Measurements from ENCODE around the gene JAZF1.

The JAZF1 gene

DNA sequence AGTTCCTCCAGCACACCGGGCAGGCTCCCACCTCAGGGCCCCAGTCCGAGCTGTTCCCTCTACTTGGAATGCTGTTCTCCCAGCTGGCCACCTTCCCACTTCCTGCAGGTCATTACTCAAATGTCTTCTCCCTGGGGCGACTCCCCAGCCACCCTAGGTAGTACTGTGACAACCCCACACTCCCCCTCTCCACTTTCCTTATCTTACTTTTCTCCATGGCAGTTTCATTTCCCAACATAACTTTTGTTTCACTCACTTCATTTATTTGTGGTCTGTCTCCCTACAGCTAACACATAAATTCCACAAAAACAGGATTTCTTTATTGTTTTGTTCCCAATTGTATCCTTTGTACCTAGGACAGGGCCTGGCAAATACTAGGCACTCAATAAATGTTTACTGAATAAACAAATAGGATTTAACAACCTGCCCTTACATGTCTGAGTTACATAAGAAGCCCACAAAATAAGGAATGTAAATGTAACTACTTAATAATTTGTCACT is 76.5 kb downstream of the JAZF1 start:
- FAIRE-seq = peak; percentile 98

DNA sequence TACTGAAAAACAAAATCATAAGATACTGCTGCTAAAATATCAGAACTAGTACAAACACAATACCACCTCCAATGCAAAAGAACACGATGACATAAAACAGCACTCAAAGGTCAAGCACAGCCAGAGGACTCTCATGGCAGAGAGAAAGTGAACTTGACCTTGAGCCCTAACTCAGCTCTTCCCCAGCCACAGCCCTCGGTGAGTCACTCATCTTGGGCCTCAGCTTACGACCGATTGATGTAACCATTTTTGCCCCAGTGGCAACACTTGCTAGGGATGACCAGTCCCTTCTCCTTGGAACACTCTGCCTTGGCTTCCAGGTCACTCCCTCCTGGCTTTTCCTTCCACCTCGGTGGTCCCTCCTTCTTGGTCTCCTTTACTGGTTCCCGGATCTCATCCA is 77.8 kb downstream of the JAZF1 start:
- no peak for FAIRE-seq

DNA sequence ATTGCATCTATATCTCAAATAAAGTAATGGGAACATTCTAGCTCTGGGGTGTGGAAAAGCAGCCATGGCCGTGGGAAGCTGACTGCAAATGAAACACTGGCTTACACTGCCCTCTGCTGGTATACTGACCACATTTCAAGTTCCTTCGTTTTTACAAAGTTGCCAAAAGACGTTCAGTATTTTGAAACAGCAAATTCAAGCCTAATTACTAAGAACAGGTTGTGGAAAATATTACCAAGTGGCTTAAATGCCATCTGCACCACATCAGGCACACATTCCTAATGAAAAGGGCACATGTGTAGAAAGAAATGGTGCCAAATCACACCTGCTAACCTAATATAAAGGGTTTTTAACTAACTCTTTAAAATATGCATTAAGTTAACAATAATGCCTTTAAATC is 83.9 kb downstream of the JAZF1 start:
- peak; percentile 88 for FAIRE-seq

- no peak for FAIRE-seq
Measured at GRCh38 chr7:28095231-28095630, 85.4 kb downstream of the JAZF1 start.

DNA sequence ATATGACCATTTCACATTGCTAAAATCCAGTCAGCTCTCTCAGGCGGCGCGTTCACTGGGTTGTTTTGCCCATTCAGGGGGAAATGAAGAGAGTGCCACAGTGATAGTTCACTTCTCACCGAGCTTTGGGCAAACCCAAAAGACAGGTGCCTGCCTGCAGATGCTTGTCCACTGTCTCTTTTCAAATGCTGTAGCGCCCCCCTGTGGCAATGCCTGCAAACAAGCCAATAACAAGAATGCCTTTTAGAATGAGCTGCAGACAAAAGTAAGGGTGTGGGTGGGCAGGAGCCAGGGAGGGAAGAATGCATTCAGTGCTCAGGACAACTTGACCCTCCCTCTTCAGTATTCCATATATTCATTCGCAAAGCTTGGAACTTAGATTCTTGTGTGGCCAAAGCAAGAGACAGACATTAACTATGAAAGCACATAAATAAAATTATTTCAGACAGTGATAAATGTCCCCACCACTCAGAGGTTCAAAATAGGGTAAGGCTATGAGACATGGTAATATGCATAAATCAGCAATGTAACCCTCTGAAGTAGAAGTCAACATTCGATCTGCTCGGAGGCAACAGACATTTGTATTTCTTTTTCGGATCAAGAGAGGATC is 86.9 kb downstream of the JAZF1 start:
- no peak for FAIRE-seq

DNA sequence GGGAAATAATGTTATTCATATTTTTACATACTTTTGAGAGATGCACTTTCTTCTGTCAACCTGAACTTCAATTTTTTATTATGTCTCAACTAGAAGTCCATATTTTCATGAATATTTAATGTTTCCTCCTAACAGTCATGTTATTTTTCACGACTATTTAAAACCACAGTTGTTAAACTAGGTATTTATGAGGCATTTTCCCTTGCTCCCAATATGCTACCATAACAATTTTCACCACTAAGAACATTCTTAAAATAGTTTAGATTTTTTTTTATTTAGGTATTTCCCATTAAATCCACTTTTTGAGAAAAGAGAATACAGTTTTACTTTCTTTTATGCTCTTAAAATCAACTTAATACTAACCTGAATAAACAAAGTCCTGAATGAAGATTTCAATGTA is 89.4 kb downstream of the JAZF1 start:
- peak; percentile 57 for FAIRE-seq

DNA sequence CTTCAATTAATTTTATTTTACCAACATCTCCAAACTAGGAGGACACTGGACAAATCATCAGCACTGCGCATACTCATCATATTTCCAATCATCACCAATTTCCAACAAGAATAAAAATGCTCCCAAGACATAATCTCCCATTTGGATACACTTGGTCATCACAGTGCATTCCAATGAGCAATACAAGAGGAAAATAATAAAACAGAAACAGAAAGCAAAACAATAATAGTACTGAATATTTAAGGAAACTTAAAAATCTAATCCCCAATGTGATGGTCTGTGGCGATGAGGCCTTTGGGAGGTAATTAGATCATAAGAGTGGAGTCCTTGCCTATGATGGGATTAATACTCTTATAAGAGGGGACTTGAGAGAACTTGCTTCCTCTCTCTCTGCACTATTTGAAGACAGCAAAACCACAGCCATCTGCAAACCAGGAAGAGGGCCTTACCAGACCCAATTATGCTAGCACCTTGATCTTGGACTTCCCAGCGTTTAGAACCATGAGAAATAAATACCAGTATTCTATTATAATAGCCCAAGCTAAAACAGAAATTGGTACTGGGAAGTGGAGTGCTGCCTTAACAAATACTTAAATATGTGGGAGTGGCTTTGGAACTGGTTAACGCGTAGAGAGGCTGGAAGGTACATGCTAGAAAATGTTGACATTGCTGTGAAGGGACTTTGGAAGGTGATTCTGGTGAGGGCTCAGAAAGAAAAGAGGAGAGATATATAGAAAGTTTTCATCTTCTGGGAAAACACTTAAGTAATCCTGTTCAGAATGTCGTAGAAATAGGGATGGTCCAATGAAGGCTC is 91.5 kb downstream of the JAZF1 start:
- FAIRE-seq = no peak

DNA sequence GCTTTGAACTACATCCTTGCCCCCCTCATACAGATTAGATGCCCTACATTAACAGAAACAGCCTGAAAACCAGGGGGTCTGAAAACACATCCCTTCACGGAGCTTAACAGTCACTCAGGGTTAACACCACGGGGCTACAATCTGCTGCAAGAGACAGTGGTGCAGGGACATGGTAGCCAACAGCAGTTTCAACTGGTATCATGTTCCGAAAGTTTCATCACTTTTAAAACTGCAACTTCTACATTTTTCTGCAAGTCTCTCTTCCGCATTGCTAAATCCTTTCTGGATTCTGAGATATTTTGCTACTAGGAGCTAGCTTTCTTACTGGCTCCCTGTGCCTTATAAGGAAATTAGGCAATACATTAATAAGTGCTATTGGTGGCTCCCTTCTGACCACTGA is 92.6 kb downstream of the JAZF1 start:
- FAIRE-seq = no peak

DNA sequence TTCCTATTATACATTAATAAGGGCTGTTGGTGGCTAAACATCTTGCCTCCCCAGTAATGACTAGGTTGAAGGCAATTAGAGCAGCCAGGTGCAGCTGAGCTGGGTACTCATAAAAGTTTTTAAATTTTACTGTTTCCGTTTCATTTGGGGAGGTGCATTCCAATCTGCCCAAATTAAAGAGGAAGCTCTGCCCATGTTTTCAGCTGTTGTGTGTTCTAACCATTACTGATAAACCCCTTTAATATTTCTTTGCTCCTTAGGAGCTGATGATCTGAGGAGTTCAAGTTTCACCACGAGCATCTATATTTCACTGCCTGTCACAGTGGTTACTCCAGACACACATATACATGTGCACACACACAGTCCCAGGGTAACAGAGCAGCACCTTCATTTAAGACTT is 94.4 kb downstream of the JAZF1 start:
- no peak for FAIRE-seq

DNA sequence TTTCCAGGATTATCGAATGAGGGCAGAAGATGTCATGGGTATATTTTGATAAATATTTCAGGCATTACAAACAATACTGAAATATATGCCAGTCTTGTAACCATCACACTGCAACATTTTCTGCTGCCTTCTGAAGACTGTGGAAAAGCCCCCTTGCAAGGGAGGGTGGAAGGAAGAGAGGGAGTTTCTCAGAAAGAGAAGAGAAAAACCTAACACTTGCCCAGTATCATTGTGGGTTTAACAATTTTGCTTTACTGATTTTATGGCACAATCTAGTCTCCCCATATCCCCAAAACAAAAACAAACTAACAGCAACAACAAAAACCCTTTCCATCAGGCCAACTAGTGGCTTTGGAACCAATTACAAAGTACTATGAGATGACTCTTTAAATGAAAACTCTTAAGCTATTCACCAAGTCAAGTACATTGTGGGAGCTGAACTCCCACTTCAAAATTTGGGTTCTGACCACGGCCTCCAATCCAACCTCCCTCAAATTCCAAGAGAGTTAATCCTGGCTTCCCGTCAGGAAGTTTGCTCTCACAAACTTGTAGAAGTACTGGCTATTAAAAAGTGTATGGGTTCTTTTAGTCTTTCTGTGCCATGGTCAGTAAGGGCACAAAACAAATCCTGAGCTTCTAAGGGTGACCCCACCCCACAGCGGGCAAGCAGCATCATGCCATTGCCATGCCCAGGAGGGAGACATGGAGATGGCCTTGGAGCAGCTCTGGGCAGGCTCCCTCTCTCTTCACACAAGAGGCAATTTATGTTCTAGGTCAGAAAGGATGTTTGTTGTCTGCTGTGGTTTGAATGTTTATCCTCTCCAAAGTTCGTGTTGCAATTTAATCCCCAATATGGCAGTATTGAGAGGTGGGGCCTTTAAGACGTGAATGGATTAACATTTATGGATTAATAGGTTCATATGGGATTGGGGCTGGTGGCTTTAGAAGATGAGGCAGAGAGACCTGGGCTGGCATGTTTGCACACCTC is 96.3 kb downstream of the JAZF1 start:
- FAIRE-seq = no peak

DNA sequence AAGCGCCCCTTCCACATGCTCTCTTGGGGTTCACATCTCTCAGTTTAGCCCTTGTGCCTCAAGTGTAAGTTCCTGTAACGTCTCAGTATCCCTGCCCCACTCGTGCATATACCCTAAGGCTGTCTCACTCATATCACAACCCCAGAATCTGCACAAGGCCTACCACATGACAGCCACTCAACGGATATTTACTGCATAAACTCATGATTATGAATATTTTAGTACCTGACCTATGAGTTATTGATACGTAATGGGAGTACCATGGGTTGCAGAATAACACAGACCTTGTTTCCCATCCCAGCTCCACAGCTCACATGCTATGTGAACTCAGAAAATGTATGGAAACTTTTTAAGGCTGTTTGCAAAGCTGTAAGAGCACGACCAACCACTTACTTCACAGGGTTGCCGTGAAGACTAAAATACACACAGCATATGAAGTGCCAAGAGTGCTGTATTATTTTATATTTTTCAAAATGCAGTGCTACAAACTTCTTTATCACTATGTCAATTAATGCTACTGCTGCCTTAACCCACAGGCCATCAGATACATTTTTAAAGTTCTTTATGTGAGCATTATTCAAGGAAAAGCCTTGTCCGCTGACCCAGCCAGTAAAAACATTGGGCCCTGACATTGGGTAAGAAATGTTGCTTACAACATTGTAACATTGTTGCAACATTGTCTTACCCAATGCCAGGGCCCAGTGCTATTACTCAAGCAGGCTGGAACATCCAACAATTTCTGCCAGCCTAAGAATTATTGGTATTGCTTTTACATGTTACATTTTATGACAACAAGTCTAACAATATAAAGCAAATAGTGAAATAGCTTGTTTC is 97.2 kb downstream of the JAZF1 start:
- FAIRE-seq = no peak

DNA sequence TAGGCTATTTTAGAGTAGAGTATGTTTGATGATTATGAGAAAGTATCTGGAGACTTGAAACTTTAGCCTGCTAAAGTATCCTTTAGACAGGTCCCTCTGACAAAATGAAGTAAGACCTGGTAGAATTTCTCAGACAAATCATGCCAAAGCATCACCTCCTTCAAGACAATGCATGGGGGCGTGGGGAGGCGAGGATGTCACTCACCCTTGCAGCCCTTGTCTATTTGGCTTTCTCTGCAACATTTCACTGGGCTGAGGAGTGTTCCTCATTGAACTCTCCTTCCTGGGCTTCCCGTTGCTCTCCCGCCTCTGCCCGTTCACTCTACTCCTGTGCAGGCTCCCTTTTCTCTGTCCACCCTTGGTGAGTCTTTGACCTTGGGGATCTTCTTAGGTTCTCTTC is 98.5 kb downstream of the JAZF1 start:
- no peak for FAIRE-seq

DNA sequence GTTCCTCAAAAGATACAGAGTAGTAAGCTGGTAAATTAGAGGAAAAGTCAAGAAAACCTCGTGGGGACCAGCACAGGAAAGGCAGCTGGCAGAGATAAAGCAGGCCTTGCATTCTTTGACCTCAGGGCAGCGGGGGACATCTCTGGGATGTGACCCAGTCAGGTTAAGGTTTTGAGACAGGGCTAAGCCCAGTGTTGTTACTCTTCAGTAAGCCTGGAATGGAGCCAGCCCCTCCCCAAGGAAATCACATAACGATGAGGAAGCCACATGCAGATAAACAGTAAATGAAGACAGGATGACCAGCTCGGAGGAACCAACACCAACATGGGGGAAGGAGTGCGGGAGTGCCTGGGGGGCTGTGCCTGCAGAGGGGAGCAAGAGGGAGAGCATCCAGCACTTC is 99.6 kb downstream of the JAZF1 start:
- no peak for FAIRE-seq

DNA sequence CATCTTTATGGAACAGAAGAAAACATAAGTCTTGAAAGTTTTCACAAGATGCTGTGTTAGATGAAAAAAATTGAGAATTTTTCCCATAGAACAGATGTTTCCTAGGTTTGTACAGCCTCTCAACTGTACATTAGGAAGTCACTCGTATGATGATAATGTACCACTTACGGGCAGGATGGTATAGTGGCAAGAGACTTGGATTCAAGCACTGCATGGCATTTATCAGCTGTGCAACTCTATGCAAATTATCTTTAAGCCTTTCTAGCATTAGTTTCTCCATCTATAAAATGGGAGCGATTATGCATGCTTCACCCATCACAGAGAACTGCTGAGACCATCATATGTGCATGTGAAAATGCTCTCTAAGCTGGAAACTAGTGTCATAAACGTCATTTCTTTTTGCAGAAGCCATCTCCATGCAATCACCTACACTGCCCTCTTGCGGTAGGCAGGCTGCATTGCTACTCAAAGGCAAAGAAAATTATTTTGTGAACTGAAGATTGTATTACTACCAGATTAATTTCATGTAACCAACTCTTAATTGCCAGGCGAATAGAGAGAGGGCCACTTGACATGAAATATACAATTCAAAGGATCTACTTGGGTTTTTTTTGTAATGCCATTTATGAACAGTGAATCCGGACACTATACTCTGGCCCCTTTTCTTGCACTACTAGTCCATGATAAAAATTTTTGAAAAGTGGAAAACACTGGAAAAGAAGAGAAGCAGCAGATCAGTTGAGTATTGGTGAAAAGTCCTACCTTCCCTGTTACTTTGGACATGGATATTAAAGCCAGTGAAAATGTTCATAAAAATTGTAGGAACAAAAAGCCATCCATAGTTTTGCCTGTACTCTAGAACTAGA is 102.3 kb downstream of the JAZF1 start:
- FAIRE-seq = no peak

GRCh38 chr7:28077616-28078015 is 103.0 kb downstream of the JAZF1 start:
- FAIRE-seq = no peak

- peak; percentile 93 for FAIRE-seq
Measured at GRCh38 chr7:28076423-28077200, 104.0 kb downstream of the JAZF1 start.

DNA sequence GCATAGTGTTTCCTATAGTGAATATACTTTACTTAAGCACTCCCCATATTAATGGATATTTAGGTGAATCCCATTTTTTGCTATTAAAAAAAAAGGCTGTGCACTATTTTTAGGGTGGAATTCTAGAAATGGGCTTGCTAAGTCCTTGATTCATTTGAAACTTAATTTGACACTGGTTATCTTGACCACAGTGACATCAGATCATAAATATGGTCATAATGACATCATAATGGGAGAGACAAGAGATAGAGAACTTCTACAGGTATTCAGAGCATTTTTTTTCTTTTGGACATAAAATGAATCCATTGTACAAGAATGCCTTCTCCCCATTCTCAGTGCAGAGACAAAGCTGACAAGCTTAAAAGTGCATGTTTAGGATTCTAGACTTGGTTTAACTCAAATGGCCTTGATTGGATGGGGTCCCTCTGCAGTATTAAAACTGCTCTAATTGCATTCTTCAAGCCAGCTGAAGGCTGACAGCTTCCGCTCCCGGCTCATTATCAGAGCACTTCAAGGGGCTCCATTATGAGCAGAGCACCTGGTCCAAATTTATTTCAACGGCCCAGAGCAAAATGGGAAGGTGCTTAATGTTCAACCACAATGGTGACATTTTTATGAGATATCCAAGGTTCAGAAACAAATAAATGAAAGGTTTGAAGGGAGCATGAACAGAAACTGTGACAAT is 104.8 kb downstream of the JAZF1 start:
- no peak for FAIRE-seq

GRCh38 chr7:28072876-28073514 is 107.6 kb downstream of the JAZF1 start:
- FAIRE-seq = no peak

GRCh38 chr7:28071570-28071969 is 109.0 kb downstream of the JAZF1 start:
- no peak for FAIRE-seq

Measured in endometrium (tissue), 2 donors.